ENCODE measurements around the gene BCCIP.

DNA sequence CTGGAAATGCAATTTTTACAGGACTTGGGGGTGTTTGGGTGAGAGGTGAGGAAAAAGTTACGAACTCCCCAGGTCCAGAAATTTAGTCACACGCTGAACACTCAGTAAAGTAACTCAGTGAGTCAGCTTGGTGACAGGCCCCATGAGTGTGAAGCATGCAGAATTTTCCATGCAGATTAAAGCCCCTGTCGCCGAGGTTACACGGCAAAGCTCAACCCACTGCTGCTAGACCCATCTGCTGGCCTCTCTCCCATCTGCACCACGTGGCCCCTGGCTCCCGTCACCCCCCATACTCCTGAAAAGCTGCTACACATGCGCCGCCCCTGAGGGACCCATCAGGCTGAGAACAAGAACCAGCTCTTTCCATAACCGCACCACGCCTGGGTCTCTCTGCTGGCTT lies 40.7 kb upstream of the BCCIP start:
- TF ChIP-seq, protein P1, sequence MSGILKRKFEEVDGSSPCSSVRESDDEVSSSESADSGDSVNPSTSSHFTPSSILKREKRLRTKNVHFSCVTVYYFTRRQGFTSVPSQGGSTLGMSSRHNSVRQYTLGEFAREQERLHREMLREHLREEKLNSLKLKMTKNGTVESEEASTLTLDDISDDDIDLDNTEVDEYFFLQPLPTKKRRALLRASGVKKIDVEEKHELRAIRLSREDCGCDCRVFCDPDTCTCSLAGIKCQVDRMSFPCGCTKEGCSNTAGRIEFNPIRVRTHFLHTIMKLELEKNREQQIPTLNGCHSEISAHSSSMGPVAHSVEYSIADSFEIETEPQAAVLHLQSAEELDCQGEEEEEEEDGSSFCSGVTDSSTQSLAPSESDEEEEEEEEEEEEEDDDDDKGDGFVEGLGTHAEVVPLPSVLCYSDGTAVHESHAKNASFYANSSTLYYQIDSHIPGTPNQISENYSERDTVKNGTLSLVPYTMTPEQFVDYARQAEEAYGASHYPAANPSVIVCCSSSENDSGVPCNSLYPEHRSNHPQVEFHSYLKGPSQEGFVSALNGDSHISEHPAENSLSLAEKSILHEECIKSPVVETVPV (CRISPR knock-in tag; IDR thresholded peaks at IDR 0.05): no peak
- no peak for TF ChIP-seq GLIS3 (CRISPR knock-in tag; IDR thresholded peaks at IDR 0.05)
- TF ChIP-seq ESRRG (CRISPR knock-in tag; IDR thresholded peaks at IDR 0.05): no peak
- TF ChIP-seq ARNTL (CRISPR knock-in tag; IDR thresholded peaks at IDR 0.05; ENCODE audit: borderline replicate concordance, low read depth): no peak
- no peak for TF ChIP-seq TOX (CRISPR knock-in tag; IDR thresholded peaks at IDR 0.05; ENCODE audit: borderline replicate concordance)
- no peak for TF ChIP-seq TCF4 (CRISPR knock-in tag; IDR thresholded peaks at IDR 0.05; ENCODE audit: borderline replicate concordance)
- TF ChIP-seq ZC3H10 (CRISPR knock-in tag; IDR thresholded peaks at IDR 0.05): no peak
- TF ChIP-seq ZFP3 (CRISPR knock-in tag; IDR thresholded peaks at IDR 0.05): no peak

Measured in SK-N-SH treated with all-trans-retinoic acid at 6 μM for 48 hours (cell line).